Activated naive CD8-positive, alpha-beta T cell (primary cell): ENCODE measurements around the gene CEP135.
"Not testable (repeated sequence)": the region's sequence is repeated elsewhere in the genome, so short reads cannot be mapped to it uniquely, and the experiment has no call there.

Experiments
- H3K27ac Mint-ChIP-seq: one replicate; pipeline ENCODE4 v1.8.0; 2021; ENCODE audit warnings: mixed read lengths
- H3K27me3 Mint-ChIP-seq: one replicate; pipeline ENCODE4 v1.8.0; 2021; ENCODE audit warnings: mixed read lengths
- H3K36me3 Mint-ChIP-seq: one replicate; pipeline ENCODE4 v1.8.0; 2021; ENCODE audit warnings: mixed read lengths
- H3K4me1 Mint-ChIP-seq: one replicate; pipeline ENCODE4 v1.8.0; 2021; ENCODE audit warnings: low read depth, mixed read lengths
- H3K4me3 Mint-ChIP-seq: one replicate; pipeline ENCODE4 v1.8.0; 2021; ENCODE audit warnings: mild to moderate bottlenecking, mixed read lengths
- H3K9me3 Mint-ChIP-seq: one replicate; pipeline ENCODE4 v1.8.0; 2021; ENCODE audit warnings: low read depth, mixed read lengths

CEP135 gene

GRCh38 chr4:56060036-56060435 lies 111.3 kb downstream of the CEP135 start:
- H3K4me3 Mint-ChIP-seq = no peak overlapping the region
- H3K36me3 Mint-ChIP-seq = peaks cover 2% of the 10 kb centered on the region
- H3K9me3 Mint-ChIP-seq = no peaks in the 10 kb centered on the region
- peaks cover 5% of the 10 kb centered on the region for H3K27me3 Mint-ChIP-seq
- H3K27ac Mint-ChIP-seq = no peak overlapping the region
- H3K4me1 Mint-ChIP-seq = no peaks in the 10 kb centered on the region

GRCh38 chr4:56062106-56062505 lies 113.4 kb downstream of the CEP135 start:
- H3K36me3 Mint-ChIP-seq = peaks cover 2% of the 10 kb centered on the region
- no peaks in the 10 kb centered on the region for H3K9me3 Mint-ChIP-seq
- H3K27ac Mint-ChIP-seq = no peak overlapping the region
- H3K4me1 Mint-ChIP-seq = no peaks in the 10 kb centered on the region
- peaks cover 6% of the 10 kb centered on the region for H3K27me3 Mint-ChIP-seq
- no peak overlapping the region for H3K4me3 Mint-ChIP-seq

GRCh38 chr4:56062526-56063145 lies 113.9 kb downstream of the CEP135 start:
- H3K27me3 Mint-ChIP-seq = peaks cover 3% of the 10 kb centered on the region
- H3K27ac Mint-ChIP-seq = no peak overlapping the region
- H3K4me1 Mint-ChIP-seq = no peaks in the 10 kb centered on the region
- H3K4me3 Mint-ChIP-seq = no peak overlapping the region
- no peaks in the 10 kb centered on the region for H3K9me3 Mint-ChIP-seq
- peaks cover 2% of the 10 kb centered on the region for H3K36me3 Mint-ChIP-seq

GRCh38 chr4:56066493-56066892 lies 117.7 kb downstream of the CEP135 start:
- H3K36me3 Mint-ChIP-seq = no peaks in the 10 kb centered on the region
- H3K4me3 Mint-ChIP-seq = no peak overlapping the region
- H3K9me3 Mint-ChIP-seq = no peaks in the 10 kb centered on the region
- no peaks in the 10 kb centered on the region for H3K4me1 Mint-ChIP-seq
- peaks cover 3% of the 10 kb centered on the region for H3K27me3 Mint-ChIP-seq
- H3K27ac Mint-ChIP-seq = no peak overlapping the region

DNA sequence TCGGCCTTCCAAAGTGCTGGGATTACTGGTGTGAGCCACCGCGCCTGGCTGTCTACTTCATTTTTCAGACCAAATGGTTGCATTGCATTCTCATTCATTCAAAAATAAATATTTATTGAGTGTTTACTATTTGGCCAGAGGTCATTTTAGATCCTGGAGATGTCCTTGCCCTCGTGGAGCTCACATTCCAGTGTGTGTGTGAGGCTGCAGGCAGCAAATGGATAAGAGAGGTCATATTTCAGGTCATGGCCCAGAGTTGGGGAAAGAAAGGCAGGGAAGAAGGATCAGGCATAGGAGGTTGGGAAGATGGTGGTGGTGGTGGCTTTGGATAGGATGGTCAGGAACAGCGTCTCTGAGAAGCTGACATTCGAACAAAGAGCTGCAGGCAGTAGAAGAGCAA lies 119.1 kb downstream of the CEP135 start:
- H3K4me3 Mint-ChIP-seq = no peak overlapping the region
- H3K9me3 Mint-ChIP-seq = no peaks in the 10 kb centered on the region
- no peaks in the 10 kb centered on the region for H3K4me1 Mint-ChIP-seq
- H3K27ac Mint-ChIP-seq = no peak overlapping the region
- H3K36me3 Mint-ChIP-seq = no peaks in the 10 kb centered on the region
- peaks cover 3% of the 10 kb centered on the region for H3K27me3 Mint-ChIP-seq

GRCh38 chr4:56072730-56073129 lies 124.0 kb downstream of the CEP135 start:
- not testable (repeated sequence) for H3K4me1 Mint-ChIP-seq, H3K36me3 Mint-ChIP-seq, H3K4me3 Mint-ChIP-seq

GRCh38 chr4:56077676-56078075 lies 128.9 kb downstream of the CEP135 start:
- H3K4me3 Mint-ChIP-seq = no peak overlapping the region
- H3K9me3 Mint-ChIP-seq = no peaks in the 10 kb centered on the region
- peaks cover 4% of the 10 kb centered on the region for H3K36me3 Mint-ChIP-seq
- peaks cover 5% of the 10 kb centered on the region for H3K27me3 Mint-ChIP-seq
- no peaks in the 10 kb centered on the region for H3K4me1 Mint-ChIP-seq
- no peak overlapping the region for H3K27ac Mint-ChIP-seq

More at GRCh38 chr4:56072730-56073129, 124.0 kb downstream of the CEP135 start:
- not testable (repeated sequence) for H3K9me3 Mint-ChIP-seq, H3K27ac Mint-ChIP-seq, H3K27me3 Mint-ChIP-seq

GRCh38 chr4:56078866-56079265 lies 130.1 kb downstream of the CEP135 start:
- H3K27me3 Mint-ChIP-seq = peaks cover 5% of the 10 kb centered on the region
- H3K27ac Mint-ChIP-seq = no peak overlapping the region
- H3K4me1 Mint-ChIP-seq = no peaks in the 10 kb centered on the region
- H3K9me3 Mint-ChIP-seq = no peaks in the 10 kb centered on the region
- H3K4me3 Mint-ChIP-seq = no peak overlapping the region
- peaks cover 4% of the 10 kb centered on the region for H3K36me3 Mint-ChIP-seq

DNA sequence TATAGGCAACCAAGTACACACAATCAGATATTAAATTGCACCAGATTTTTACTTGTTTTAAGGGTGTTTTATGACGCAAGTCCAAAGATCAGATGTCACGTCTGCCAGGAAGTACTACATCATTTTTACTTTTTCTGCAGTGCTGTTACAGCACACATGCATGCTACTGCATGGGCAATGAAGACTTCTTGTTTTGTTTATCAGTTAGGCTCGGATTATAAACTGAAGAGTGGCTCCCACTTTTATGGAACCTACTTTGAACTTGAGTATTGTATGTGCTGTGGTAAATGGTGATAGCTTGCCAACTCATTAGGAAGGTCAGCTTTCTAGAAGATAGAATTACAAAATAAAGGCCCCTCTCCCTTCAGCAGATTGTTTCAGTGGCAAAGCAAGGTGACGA lies 131.6 kb downstream of the CEP135 start:
- no peaks in the 10 kb centered on the region for H3K9me3 Mint-ChIP-seq
- H3K27ac Mint-ChIP-seq = no peak overlapping the region
- H3K4me1 Mint-ChIP-seq = no peaks in the 10 kb centered on the region

DNA sequence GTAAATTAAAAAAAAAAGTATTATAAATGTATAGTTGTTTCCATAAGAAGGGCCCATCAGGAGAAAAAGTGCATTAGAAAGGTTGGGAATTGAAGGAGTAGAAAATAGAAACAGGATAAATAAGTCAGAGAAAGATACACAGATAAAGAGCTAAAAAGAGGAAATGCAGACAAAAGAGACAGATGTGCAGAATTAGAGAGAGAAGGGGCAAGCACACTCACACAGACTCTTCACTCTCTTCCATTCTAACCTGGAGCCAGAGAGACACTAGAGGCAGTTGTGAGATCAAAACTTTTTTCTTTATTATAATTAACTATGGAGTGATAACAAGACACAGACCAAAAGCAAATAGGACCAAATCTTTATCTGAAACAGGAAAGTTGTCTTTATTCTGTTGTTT lies 134.1 kb downstream of the CEP135 start:
- H3K9me3 Mint-ChIP-seq = no peaks in the 10 kb centered on the region
- H3K4me3 Mint-ChIP-seq = no peak overlapping the region
- no peak overlapping the region for H3K27ac Mint-ChIP-seq
- no peaks in the 10 kb centered on the region for H3K4me1 Mint-ChIP-seq
- H3K27me3 Mint-ChIP-seq = peaks cover 3% of the 10 kb centered on the region
- H3K36me3 Mint-ChIP-seq = no peaks in the 10 kb centered on the region

More for the DNA sequence above, 131.6 kb downstream of the CEP135 start:
- Mint-ChIP-seq H3K36me3 (peaks cover 4% of the 10 kb centered on the region), H3K27me3 (peaks cover 5% of the 10 kb centered on the region), H3K4me3 (no peak overlapping the region)
